KBM-7 (cell line): ENCODE results near the gene MEIS1.
"Not testable (repeated sequence)": the region's sequence is repeated elsewhere in the genome, so short reads cannot be mapped to it uniquely, and the experiment has no call there.

Experiments used
- DNase-seq: peaks from one replicate; pipeline ENCODE4 v3.0.0-alpha.2; 2015
- in situ Hi-C: fragments of 300-500 bp; cut with MboI; formaldehyde crosslinking; loops from 2 replicates; pipeline ENCODE4 v1.14.3; 2020; ENCODE audit warnings: low sequenced_read_pairs, low pct_unique_long_range_greater_than_20kb, mixed read lengths

MEIS1 gene

DNA sequence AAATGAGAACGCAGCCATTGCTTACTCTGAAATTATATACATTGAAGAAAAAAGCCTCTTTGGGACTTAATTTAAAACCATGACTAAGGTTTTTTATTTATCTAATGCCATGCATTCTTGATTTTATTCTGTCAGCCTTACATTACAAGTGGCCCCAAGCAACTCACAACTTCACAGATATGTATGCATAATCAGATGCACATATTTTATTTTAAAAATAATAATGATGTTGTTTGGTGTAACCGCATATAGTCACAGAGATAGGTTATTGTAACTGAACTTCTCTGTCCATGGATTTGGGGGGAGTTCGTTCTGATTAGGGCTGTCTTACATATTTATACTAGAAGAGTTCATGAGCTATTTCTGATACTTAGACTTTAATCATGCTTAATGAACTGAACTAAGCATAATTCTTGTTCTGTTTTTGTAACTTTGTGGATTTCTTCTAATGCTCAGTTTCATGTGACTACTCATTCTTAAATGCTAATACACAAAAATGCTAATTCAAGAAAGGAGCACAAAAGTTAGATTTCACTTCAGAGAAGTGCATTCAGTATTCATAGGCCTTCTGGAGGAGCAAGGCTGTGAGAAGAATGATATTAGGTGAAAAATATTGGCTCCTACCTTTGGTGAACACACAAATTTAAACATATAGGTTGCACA lies 26.2 kb downstream of the MEIS1 start:
- in situ Hi-C loops, result no loop called here
- DNase-seq, result no peak

DNA sequence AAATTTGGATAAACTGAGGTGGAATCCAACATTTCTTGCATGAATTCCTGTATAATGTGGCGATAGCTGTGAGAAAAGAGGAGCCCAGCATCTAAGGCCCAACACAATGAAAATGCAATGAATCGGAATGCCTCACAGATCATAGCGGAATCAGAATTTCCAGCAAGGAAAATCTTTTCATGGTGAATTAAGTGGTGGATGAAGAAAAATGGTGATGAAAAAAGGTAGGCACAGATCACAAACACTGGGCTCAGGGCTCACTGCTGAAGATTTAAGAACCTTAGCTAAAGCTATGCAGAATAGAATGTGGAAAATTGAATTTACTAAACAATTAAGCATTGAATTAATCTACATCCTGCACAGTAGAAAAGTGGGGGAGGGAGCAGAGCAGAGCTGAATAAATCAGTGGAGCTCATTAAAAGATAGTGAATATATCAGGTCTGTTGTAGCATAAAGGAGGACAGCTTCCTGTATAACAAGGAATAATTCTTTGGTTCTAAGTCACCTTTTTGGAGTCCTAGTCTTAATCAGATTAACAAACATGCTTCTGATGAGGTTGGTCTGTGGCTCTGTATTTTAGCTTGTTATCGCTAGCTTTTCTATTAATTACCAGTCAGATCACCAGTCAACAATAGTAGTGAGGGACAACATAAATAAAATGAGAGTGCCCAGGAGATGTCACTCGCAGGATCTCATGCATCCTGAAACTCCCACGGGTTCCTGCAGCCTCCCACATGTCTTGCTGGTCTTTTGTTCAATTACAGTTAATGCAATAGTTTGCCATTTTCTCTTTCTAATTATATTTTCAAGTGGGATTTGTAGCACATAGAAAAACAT lies 27.0 kb downstream of the MEIS1 start:
- DNase-seq, result no peak
- in situ Hi-C loops, result no loop called here

DNA sequence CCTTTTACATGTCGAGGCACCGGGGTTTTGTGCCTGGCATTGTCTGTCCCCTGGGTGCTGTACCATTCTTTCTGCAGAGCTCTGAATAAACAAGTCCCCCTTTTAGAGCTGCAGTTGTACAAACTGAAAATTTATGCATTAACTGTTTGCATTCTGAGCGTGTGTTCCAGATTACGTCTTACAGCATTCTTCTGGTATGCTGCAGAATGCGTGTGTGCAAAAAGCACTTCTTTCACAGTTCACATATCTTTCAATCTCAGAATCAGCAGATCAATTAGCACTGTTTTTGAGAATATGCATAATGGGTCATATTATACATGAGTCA lies 27.5 kb downstream of the MEIS1 start:
- no peak for DNase-seq
- in situ Hi-C loops, result no loop called here

DNA sequence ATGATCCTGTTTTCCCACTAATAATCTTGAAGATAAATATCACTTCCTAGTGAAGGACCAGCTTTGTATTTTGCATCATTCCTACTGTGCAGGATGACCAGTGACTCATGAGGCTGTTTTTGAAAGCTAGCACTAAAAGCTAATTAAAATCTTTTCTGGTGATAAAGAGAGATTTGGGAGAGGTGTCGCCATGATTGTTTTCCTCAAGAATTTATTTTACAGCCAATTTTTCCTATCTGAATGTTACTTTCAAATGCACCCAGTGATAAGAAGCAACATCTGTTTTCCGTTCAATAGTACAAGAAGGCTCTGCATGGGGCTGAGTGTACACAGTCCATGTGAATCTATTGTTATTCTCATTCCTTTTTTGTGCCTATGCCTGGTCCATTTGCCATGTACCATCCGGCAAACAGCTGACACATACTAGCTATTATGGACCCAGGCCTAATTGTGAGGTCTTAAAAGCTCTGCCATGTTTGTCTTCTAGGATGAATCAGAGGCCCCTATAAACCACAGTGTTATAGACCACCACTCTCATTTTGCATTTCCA lies 28.4 kb downstream of the MEIS1 start:
- DNase-seq, result no peak
- in situ Hi-C loops, result no loop called here

DNA sequence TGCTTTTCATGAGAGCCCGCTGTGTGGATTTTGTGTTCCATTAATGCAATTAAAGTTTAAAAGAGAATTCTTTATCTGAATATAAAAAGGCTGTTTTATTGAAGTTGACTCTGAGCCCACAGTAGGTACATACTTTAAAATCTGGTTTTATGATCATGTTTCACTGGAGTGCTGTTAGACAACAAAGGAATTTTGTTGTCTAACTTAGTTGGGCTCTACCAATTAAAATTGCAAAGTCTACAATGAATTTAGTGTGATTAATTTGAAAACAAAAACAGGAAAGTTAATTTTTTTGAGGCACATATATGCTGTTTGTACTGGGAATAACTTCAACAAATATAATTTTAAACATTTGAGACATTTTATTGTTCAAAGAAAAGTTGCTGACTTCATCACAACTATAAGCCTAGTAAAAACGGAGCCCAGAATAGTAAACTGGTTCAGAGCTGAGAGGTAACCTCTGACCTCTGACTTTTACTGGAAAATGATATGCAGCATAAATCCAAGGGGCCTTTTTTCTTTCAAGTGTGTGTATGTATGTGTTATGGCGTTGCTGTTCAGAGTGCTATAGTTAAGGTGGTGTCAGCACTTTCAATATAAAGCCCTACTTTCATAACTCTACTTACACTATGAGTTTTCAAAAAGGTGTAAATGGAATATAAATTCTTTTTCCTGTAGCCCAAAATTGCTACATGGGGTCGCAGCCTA lies 30.2 kb downstream of the MEIS1 start:
- in situ Hi-C loops, result no loop called here
- no peak for DNase-seq

DNA sequence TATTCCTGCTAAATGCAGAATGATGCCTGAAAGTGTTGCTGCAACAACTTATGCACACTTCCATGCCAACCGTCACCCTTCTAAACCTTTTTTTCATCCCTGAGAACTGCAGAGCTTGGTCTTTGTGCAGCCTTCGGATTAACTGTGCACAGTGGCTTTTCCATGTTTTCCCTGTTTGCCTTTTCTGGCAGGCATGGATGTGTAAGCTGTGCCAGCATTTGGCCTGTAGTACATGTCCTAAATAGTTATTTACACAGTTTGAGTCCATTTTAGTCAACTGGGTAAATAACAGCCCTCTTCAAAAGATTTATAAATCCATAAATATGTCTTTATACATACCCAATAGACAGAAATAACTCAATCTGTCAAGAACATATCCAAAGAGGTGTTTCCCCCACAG lies 31.5 kb downstream of the MEIS1 start:
- DNase-seq, result no peak
- in situ Hi-C loops, result no loop called here

DNA sequence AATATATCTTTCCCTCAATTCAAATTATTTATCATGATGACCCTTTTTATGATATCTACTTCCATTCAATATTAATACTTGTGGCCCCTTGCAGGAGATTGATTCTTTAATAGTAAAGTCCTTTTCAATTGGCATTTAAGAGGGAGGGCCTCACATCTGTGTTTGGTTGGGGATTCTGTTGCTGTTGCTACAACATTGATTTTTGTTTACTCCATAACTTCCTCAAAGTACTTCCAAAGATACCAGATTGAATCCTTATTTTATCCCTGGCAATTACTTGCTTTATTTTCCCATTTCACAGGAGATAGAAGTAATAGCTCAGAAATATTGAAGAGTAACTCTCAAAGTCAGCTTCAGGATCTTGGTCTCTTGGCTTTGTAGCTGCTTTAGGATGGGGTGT lies 32.8 kb downstream of the MEIS1 start:
- in situ Hi-C loops, result no loop called here
- no peak for DNase-seq

DNA sequence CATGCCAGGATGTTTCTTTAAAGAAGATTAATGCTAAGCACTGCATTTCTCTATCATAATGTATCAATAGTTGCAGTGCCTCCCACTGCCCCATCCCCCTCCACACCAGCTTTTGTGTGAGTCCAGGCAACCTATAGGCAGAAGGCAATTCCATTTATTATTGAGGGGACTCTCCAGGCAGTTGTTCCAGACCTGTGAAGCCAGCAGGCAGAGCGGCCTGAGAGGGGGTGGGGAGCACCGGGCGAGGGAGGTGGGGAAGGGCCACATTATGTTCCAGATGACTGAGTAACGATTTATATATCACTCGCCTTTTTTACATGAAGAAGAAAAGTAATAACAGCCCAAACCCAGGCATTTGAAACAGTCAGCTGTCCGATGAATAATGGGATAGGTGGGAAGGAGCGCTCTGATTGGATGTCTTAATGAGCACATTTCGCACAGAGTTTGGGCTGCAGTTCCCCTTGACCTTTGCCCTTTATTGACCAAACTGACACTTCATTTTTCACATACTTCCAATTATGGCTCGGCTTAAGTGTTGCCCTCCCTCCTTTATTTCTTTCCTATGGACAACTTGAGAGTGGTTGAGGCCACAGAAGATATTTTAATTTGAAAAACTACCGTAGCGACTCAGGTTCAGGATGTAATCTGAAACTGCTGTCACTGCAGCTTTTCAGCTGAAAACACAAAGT lies 34.4 kb downstream of the MEIS1 start:
- DNase-seq, result no peak
- in situ Hi-C loops, result no loop called here

DNA sequence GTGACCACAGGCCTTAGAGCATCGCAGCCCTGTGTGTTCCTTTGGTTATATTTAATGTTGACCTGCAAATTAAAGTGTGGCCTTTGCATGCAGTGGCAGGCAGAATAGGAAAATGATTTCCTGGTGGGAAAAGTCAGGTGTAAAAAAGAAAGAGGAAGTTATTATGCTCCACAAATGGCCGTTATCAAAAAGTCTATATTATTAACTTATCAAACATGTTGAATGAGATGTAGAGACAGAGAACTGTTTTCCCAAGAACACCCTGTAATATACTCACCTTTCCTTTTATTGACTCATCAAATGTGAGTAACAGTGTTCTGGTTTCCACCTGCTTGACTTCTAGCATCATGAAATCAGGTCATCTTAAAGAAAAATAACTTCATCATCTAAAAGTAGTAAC lies 35.3 kb downstream of the MEIS1 start:
- no peak for DNase-seq
- in situ Hi-C loops, result no loop called here

DNA sequence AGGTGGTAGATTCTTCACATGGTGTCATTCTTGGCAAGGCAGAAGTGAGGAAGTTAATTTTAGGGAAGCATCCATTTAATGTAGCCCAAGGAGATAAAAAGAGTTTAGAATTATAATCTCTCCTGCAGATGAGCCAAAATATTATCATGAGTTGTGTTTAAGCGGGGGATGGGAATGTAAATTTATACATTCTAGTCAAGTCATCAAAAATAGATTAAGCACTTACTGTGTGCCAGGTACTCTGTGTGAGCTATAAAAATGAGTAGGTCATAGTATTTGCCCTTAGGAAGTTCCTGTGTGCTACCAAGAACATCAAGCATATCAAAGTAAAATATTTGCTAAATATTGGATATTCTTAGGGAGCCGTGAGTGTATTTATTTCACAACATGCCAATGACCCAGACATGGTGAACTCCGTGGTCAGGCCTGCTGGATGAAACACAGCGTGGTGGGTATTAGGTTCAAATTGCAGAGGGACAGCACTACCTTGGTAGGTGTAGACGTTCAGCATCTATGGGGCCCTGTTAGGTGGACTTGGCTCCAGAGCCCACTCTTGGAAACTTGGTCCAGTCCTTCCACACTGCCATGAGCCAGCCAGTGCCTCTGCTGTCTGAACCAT lies 37.4 kb downstream of the MEIS1 start:
- in situ Hi-C loops, result no loop called here
- no peak for DNase-seq

DNA sequence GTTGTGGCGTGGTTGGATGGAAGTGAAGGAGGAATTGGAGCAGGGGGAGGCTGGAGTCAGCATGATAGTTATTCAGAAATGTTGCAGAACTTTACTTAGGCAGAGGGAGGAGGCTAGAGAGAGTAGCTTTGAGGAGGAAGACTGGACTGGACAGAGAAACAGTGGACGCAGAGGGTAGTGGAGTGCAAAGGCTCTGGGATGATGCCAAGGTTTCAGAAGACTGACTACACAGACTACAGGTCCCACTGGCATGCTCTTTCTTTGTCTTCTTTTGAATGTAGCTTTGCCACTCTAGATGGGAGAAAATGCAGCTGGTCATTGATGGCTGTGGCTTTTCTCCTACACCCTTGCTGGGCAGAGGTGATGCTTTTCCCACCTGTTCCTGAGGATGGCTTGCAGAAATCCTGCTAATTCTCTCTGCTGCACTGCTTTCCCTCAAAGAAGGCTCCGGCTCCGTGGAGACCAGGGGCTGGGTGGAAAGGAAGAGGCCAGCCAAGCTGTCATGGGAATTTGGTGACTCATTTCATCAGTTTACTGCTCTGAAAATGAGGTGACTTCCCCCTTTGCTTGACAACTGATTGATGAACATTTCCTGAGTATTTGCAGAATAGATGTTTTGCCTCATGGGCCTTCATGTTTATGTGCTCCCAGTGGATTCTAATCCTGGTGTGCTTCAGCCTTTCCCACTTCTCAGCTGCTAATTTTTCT lies 42.4 kb downstream of the MEIS1 start:
- DNase-seq, result peak; percentile 65
- in situ Hi-C loops, result no loop called here

DNA sequence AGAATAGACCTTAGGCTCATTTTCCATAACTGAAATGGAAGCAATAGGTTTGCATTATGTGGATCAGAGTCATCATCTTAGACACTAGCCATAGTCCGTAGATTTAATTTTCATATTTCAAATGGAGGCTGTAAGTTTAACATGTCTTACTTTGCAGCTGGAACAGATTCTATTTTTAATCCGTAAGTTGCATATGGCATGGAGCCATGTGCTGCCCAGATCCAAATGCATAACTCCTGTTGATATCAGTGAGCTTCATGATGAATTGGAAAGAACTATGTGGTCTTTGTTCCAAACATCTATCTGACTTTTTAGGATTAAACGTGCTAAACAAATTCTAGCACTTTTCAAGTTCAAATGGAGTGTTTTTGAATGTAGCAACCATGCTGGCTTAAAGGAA lies 43.4 kb downstream of the MEIS1 start:
- in situ Hi-C loops, result no loop called here

DNA sequence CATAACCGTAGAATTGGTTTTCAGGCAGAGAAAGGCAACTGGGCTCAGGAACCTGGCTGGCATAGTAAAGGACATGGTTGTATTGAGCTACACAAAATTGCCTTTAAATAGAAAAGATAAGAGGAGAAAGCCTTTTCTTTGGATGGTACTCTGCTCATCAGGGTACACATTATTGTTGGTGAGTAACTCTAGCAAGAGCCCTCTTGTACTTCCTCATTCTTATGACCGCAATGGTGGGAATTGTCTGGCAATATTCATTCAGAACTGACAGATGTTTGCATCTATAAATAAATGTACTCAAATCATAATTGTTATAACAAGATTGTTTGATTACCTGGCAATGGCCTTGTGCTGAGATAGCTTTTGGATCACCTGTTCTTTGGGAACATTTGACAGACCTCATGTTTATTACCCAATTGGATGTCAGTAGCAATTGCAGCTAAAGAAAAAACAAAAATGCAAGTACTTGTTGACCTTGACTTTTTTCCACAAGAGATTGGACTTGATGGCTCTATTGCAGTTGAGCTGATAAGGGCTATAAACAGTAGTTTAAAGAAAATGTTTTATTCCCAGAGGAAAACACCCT lies 43.9 kb downstream of the MEIS1 start:
- peak; percentile 69 for DNase-seq
- in situ Hi-C loops, result no loop called here

More for the DNA sequence above, 43.4 kb downstream of the MEIS1 start:
- DNase-seq, result no peak

DNA sequence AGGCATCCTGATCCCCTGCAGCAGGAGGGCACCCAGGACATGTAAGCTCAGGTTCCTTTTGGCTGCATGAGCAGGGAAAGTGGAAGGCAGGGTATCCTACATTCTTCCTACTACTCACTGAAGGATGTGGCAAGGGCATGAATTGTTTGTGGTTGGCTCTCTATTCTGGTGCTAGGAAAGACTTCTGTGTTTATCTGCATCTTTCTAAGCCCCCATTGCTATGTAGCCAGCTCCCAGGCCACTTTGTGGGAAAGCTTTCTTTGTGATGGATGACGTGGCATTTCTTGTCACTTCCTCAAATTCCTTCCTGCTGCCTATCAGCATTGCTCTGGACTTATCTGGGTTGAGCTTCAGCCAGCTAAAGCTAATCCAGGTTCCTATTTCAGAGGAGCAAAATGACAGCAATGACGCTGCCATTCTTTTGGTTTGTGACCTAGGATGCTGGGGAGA lies 46.2 kb downstream of the MEIS1 start:
- peak; percentile 99 for DNase-seq
- in situ Hi-C loops, result no loop called here

DNA sequence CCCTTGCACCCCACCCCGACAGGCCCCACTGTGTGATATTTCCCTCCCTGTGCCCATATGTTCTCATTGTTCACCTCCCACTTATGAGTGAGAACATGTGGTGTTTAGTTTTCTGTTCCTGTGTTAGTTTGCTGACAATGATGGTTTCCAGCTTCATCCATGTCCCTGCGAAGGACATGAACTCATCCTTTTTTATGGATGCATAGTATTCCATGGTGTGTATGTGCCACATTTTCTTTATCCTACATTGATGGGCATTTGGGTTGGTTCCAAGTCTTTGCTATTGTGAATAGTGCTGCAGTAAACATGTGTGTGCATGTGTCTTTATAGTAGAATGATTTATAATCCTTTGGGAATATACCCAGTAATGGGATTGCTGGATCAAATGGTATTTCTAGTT lies 50.3 kb downstream of the MEIS1 start:
- in situ Hi-C loops, result not testable (repeated sequence)

DNA sequence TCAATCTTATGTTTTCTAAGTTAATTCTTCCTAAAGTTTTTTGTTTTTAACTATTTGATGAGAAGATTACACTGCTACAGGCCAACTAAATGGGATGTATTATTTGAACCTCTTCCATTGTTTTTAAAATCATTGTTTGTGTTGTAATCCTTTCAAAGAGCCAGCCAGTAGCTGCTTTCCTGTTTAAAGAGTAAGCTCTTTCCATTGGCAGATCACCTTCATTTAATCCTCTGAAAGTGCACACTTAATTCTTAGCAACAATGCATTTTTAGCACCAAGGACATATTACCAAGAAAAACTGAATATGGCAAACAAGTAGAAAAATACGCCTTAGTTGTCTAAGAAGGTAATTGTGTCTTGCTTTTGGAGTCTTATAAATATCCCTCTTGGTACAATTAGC lies 54.0 kb downstream of the MEIS1 start:
- in situ Hi-C loops, result no loop called here
- no peak for DNase-seq

More for the DNA sequence above, 50.3 kb downstream of the MEIS1 start:
- not testable (repeated sequence) for DNase-seq

DNA sequence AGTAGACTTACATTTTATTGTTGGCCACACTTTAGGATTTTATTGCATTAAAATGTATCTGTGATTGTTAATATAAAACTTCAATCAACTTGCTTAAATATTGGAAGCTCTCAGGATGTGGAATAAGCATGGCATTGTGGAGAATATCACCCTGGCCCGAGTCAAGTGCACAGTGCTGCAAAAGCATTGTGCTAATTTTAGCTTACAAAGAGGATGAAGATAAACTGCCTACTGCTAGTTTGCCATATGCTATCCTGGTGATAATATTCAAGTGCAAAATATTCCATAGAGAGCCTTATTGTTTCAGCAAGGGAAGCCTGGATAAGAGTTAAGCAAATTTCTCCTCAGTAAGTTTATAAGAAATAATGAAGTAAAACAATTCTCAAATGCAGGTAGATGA lies 54.5 kb downstream of the MEIS1 start:
- DNase-seq, result no peak
- in situ Hi-C loops, result no loop called here

DNA sequence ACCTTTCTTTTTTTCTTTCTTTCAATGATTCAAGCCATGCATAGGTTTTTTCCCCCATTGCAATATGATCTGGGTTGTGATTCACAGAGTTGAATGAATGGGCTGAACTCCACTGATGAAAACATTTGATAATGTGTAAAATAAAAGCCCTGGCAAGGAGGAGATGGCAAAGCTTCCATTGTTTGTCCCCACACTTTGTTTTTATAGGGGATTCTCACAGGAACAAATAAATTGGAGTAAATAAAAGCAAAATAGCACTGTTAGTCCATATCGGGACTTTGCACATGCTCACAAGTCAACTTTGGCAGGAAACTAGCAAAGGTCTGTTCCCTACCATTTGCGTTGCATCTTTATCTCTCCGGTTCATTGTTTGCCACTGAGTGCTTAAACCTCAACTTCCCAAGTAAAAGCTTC lies 55.7 kb downstream of the MEIS1 start:
- DNase-seq, result peak; percentile 61
- in situ Hi-C loops, result no loop called here
